K562 (cell line): ENCODE measurements around the gene EN1. TPM values are rescaled to one million over a fixed set of nuclear protein-coding genes. Genes with fewer than 3 reads are reported as not detected.

Experiments
- polyA plus RNA-seq, 8 experiments: library from polyadenylated mRNA; depleted of rRNA in 4 of 8; stranded (reverse) in 5 of 8; unstranded in 3 of 8; fragments of >200 nt; fragmentation: Nextera tagmentation in 2 of 8; fragmentation: Illumina TruSeq in 1 of 8; extraction: Ambion mirVana in 2 of 8; extraction: Trizol in 1 of 8; gene quantifications; 2 replicates each; pipeline versions ENCODE4 v1.2.1 to v1.2.3, GENCODE V29; 2011 to 2014; ENCODE audit warnings: inconsistent platforms in 1 of 8, missing spikeins in 1 of 8
- total RNA-seq, 7 experiments: library from RNA; depleted of rRNA in 6 of 7; stranded (reverse); fragments of >200 nt in 6 of 7; fragmentation: Illumina TruSeq in 2 of 7; extraction: Trizol in 2 of 7; gene quantifications; 2 replicates each; pipeline versions ENCODE4 v1.2.1 to v1.2.3, GENCODE V29; 2011 to 2021; ENCODE audit warnings: low replicate concordance in 1 of 7

The EN1 gene
- total and polyA plus RNA-seq, 9 of the 15 experiments (the other 6 are each of a cell fraction or from before 2014, with no cell fraction given): 0.06 to 2.0 (median 0.51) TPM

Other genes with a start within 250 kb of the EN1 start
- not detected in 2 replicates for gene MARCO, start 94.5 kb upstream of the EN1 start, total RNA-seq (2014; rRNA removed)
- not detected in 2 replicates for gene MARCO, start 94.5 kb upstream of the EN1 start, total RNA-seq (2014; rRNA removed; fragmentation: Illumina TruSeq; extraction: Trizol)
- not detected in 2 replicates for gene MARCO, start 94.5 kb upstream of the EN1 start, total RNA-seq (2015; rRNA removed; fragmentation: Illumina TruSeq; extraction: Trizol)
- 0.16 and 0.31 TPM in 2 replicates for gene MARCO, start 94.5 kb upstream of the EN1 start, total RNA-seq (2021)
- not detected in 2 replicates for gene MARCO, start 94.5 kb upstream of the EN1 start, polyA plus RNA-seq (2011; rRNA removed)
- not detected in 2 replicates for gene MARCO, start 94.5 kb upstream of the EN1 start, polyA plus RNA-seq (2014; fragmentation: Illumina TruSeq; extraction: Trizol)
- not detected for gene MARCO, start 94.5 kb upstream of the EN1 start, polyA plus RNA-seq (2014; fragmentation: Nextera tagmentation; extraction: Ambion mirVana)
- gene MARCO, start 94.5 kb upstream of the EN1 start, polyA plus RNA-seq (2014; rRNA removed): not detected in 2 replicates